HFF-Myc (cell line): ENCODE measurements around the gene GTF2A1L.
"Not testable (repeated sequence)": the region's sequence is repeated elsewhere in the genome, so short reads cannot be mapped to it uniquely, and the experiment has no call there.

Experiments
- DNase-seq: peaks from one replicate; pipeline ENCODE4 v3.0.0-alpha.2; 2011; ENCODE audit warnings: low read depth; ENCODE audit errors: extremely low read depth
- H3K4me3 ChIP-seq: replicated peaks from 2 replicates; pipeline ENCODE4 v1.5.1; 2011; ENCODE audit warnings: low read depth, mild to moderate bottlenecking, control low read depth, low read length
- TF ChIP-seq, protein P1 (sequence below): IDR thresholded peaks from 2 replicates; pipeline ENCODE4 v1.5.1; 2012; ENCODE audit warnings: mild to moderate bottlenecking, low read depth, low read length, control low read depth; ENCODE audit errors: missing control alignments

The GTF2A1L gene

DNA sequence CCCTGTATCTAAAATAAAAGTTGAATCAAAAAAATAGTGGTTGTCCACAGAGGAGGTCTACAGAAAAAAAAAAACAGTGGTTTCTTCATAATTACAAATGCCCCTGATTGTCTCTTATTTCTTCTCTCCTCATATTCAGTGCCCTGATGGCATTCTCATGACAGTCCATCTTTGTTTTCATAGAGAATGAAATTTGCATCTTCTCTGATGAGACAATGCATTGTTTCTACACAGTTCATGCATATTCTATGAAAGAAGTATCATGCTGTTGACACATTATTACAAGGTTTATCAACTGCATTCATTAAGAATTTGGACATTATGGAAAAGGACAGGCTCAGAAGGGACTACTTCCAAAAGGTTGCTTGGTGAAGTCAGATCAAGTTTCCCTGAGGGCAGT is 78.3 kb downstream of the GTF2A1L start:
- TF ChIP-seq, protein P1, sequence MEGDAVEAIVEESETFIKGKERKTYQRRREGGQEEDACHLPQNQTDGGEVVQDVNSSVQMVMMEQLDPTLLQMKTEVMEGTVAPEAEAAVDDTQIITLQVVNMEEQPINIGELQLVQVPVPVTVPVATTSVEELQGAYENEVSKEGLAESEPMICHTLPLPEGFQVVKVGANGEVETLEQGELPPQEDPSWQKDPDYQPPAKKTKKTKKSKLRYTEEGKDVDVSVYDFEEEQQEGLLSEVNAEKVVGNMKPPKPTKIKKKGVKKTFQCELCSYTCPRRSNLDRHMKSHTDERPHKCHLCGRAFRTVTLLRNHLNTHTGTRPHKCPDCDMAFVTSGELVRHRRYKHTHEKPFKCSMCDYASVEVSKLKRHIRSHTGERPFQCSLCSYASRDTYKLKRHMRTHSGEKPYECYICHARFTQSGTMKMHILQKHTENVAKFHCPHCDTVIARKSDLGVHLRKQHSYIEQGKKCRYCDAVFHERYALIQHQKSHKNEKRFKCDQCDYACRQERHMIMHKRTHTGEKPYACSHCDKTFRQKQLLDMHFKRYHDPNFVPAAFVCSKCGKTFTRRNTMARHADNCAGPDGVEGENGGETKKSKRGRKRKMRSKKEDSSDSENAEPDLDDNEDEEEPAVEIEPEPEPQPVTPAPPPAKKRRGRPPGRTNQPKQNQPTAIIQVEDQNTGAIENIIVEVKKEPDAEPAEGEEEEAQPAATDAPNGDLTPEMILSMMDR = no peak
- H3K4me3 ChIP-seq = no peak overlapping the region
- no peak for DNase-seq

- no peak for DNase-seq
- no peak overlapping the region for H3K4me3 ChIP-seq
- TF ChIP-seq, protein P1 = no peak
Measured at GRCh38 chr2:48696881-48697280, 79.2 kb downstream of the GTF2A1L start.

DNA sequence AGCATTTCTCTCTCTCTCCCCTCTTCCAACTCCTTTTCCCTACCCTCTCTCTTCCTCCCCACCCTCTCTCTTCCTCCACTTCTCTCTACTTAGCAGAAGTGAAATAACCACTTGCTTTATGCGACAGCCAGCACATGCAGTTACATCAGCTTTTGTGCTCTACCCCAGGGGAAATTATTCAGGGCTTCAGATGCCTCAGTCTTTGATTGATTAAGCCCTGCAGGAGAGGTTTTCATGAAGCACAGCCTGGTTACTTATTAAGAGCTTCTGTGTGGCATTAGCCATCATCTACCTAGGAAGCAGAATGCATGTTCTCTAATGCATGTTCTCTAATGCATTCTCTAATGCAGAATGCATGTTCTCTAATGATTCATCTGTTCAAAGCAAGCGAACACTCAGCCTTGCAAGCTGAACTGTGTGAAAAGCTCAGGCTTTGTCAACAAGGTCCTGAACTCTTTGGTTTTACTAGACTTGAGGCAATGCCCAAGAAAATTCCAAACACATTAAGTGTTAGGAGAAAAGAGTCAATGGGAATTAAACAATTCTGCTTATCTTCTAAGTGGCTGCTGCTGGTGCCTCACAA is 81.8 kb downstream of the GTF2A1L start:
- no peak overlapping the region for H3K4me3 ChIP-seq
- TF ChIP-seq, protein P1 = no peak
- DNase-seq = no peak

- DNase-seq, H3K4me3 ChIP-seq: not testable (repeated sequence)
Measured at GRCh38 chr2:48703621-48704020, 86.0 kb downstream of the GTF2A1L start.

GRCh38 chr2:48707466-48707865 is 89.8 kb downstream of the GTF2A1L start:
- DNase-seq = no peak
- TF ChIP-seq, protein P1 = no peak
- H3K4me3 ChIP-seq = no peak overlapping the region

DNA sequence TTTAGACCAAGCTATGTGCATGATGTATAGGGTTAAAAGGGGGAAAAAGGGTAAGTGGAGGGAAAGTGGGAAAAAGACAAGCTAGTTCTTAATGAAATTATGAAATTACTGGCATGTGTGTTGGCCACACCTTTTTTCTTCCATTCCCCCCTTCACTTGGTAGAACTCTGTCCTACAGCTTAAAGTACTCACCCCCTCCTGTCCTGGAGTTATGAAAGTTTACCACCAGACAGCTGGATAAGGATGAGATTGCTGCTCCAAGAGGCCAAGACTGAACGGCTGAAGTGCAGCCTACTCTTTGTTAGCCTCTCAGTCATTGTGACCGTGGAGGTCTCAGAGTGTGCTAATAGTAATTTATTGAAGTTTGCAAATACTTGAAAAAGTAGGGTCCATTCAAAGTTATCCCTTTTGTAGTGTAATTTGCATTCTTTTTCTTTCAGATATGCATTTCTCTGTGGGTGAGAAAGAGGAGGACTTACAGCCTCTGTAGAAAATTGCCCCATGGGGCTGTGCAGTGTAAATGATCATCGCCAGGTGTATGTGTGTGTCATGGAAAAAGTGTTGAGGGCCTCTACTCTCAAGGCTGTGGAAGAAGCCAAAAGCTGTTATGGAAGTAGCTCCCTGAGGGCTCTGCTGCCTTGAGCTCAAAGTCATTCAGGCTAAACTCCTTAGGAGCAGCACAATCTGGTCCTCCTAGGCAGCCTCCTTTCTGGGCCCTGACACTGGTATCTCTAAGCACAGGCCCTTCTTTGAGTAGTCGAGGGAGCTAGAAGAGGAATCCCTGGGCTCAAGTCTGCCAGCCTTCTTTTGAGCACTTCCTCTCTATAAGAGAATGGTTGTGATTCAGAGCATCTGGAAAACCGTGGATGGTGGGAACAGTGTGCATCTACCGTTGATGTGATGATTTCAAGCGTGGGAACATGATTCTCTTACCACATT is 91.7 kb downstream of the GTF2A1L start:
- DNase-seq = no peak
- no peak overlapping the region for H3K4me3 ChIP-seq
- TF ChIP-seq, protein P1 = no peak

- H3K4me3 ChIP-seq = no peak overlapping the region
- DNase-seq = no peak
- TF ChIP-seq, protein P1 = no peak
Measured at GRCh38 chr2:48711343-48711742, 93.7 kb downstream of the GTF2A1L start.
